GM12878 (cell line): Measurements from ENCODE around the gene PRDX1. TPM values are rescaled to one million over a fixed set of nuclear protein-coding genes. Genes with fewer than 3 reads are reported as not detected.
A peak's percentile ranks its signal among the peaks of the same experiment; 100 is the strongest.

Experiments used
- ATF3 ChIP-seq: IDR thresholded peaks from 2 replicates; pipeline ENCODE4 v1.6.1; 2011; ENCODE audit warnings: low read depth, mild to moderate bottlenecking, low read length, moderate library complexity, borderline replicate concordance; ENCODE audit errors: extremely low read depth
- CBFB ChIP-seq: IDR thresholded peaks from 2 replicates; pipeline ENCODE4 v1.6.1; 2016; ENCODE audit warnings: antibody characterized with exemption, low read depth
- CHD1 ChIP-seq: IDR thresholded peaks from 2 replicates; pipeline ENCODE4 v1.6.1; 2012; ENCODE audit warnings: low read depth, low read length, improper control_type of control experiment
- ETV6 ChIP-seq, 2 experiments: fragments of 450-650 bp in 1 of 2; IDR thresholded peaks in 1 of 2; conservative IDR thresholded peaks in 1 of 2; 2 replicates each; pipeline ENCODE4 v1.6.1; 2014; ENCODE audit warnings: antibody characterized with exemption in 1 of 2, borderline replicate concordance in 1 of 2, low read depth in 1 of 2, mild to moderate bottlenecking in 1 of 2, moderate library complexity in 1 of 2
- FOXK2 ChIP-seq: fragments of 450-650 bp; IDR thresholded peaks from 2 replicates; pipeline ENCODE4 v1.6.1; 2017; ENCODE audit warnings: mild to moderate bottlenecking, moderate library complexity
- HDAC2 ChIP-seq: fragments of 200-600 bp; sonication (generic); IDR thresholded peaks from 2 replicates; pipeline ENCODE4 v1.6.1; 2017
- HSF1 ChIP-seq: fragments of 150-350 bp; IDR thresholded peaks from 2 replicates; pipeline ENCODE4 v1.6.1; 2014; ENCODE audit warnings: mild to moderate bottlenecking, low read depth, low read length
- IKZF2 ChIP-seq, 2 experiments: fragments of 450-650 bp; IDR thresholded peaks; 2 replicates each; pipeline ENCODE4 v1.6.1; 2017; ENCODE audit warnings: mild to moderate bottlenecking in 2 of 2, moderate library complexity in 2 of 2
- IRF3 ChIP-seq: fragments of 450-650 bp; IDR thresholded peaks from 2 replicates; pipeline ENCODE4 v1.6.1; 2014; ENCODE audit warnings: mild to moderate bottlenecking
- NFYB ChIP-seq: IDR thresholded peaks from 2 replicates; pipeline ENCODE4 v1.6.1; 2011; ENCODE audit warnings: low read depth, mild to moderate bottlenecking, low read length, improper control_type of control experiment, moderate library complexity; ENCODE audit not compliant: insufficient read depth
- NR2F1 ChIP-seq: fragments of 450-650 bp; conservative IDR thresholded peaks from 2 replicates; pipeline ENCODE4 v1.6.1; 2017; ENCODE audit warnings: mild to moderate bottlenecking
- PBX3 ChIP-seq: IDR thresholded peaks from 2 replicates; pipeline ENCODE4 v1.6.1; 2011; ENCODE audit warnings: mild to moderate bottlenecking, low read depth, low read length, moderate library complexity; ENCODE audit not compliant: insufficient replicate concordance
- RAD51 ChIP-seq: fragments of 450-650 bp; IDR thresholded peaks from 2 replicates; pipeline ENCODE4 v1.6.1; 2016; ENCODE audit warnings: moderate library complexity, mild to moderate bottlenecking, inconsistent platforms
- RELB ChIP-seq: fragments of 450-650 bp; IDR thresholded peaks from 2 replicates; pipeline ENCODE4 v1.6.1; 2017; ENCODE audit warnings: low read depth, mild to moderate bottlenecking, moderate library complexity
- SMAD5 ChIP-seq: IDR thresholded peaks from 2 replicates; pipeline ENCODE4 v1.6.1; 2016; ENCODE audit warnings: antibody characterized with exemption, low read depth
- USF1 ChIP-seq: IDR thresholded peaks from 2 replicates; pipeline ENCODE4 v1.6.1; 2011; ENCODE audit warnings: borderline replicate concordance, low read depth, mild to moderate bottlenecking, moderate library complexity, mixed read lengths, low read length; ENCODE audit not compliant: insufficient read depth; ENCODE audit errors: extremely low read length
- ZNF687 ChIP-seq: fragments of 450-650 bp; IDR thresholded peaks from 2 replicates; pipeline ENCODE4 v1.6.1; 2017; ENCODE audit warnings: mild to moderate bottlenecking, moderate library complexity
- polyA plus RNA-seq, 11 experiments: library from polyadenylated mRNA; depleted of rRNA in 4 of 11; unstranded in 6 of 11; stranded (reverse) in 5 of 11; fragments of >200 nt; fragmentation: Nextera tagmentation in 4 of 11; fragmentation: Illumina TruSeq in 1 of 11; extraction: Ambion mirVana in 4 of 11; extraction: Trizol in 1 of 11; gene quantifications; 1 replicate in 1 of 11; 2 replicates in 10 of 11; pipeline versions ENCODE4 v1.2.1 to v1.2.3, GENCODE V29; 2011 to 2016; ENCODE audit warnings: inconsistent platforms in 2 of 11, missing spikeins in 2 of 11, low read depth in 1 of 11
- total RNA-seq, 4 experiments: library from RNA; depleted of rRNA in 3 of 4; stranded (reverse); fragments of >200 nt in 3 of 4; fragmentation: Illumina TruSeq in 1 of 4; extraction: Trizol in 1 of 4; gene quantifications; 2 replicates each; pipeline versions ENCODE4 v1.2.1 to v1.2.3, GENCODE V29; 2013 to 2021

Gene PRDX1
- total and polyA plus RNA-seq, 10 of the 15 experiments (the other 5 are each of a cell fraction or from before 2014, with no cell fraction given): 659 to 1,775 (median 811) TPM

GRCh38 chr1:45521413-45522323 lies at the start of gene PRDX1 (continued):
- TF ChIP-seq ATF3: no peak
- peak; percentile 62 for TF ChIP-seq RELB
- TF ChIP-seq USF1: no peak
- TF ChIP-seq CHD1: no peak; the same call in 1 of the 2 replicates
- TF ChIP-seq HDAC2: no peak
- TF ChIP-seq NR2F1: peak; percentile 50
- TF ChIP-seq IRF3: no peak
- peak; percentile 3 for TF ChIP-seq PBX3
- peak; percentile 100 for TF ChIP-seq CBFB
- TF ChIP-seq RAD51: no peak
- peak; percentile 88 for TF ChIP-seq HSF1
- TF ChIP-seq ZNF687: peak; percentile 94
- TF ChIP-seq NFYB: no peak
- TF ChIP-seq SMAD5: peak; percentile 99
- no peak for TF ChIP-seq FOXK2
- TF ChIP-seq IKZF2 (IDR thresholded peaks at IDR 0.05): peak; percentile 64 to 66; a peak in 3 of 4 replicates
- TF ChIP-seq ETV6 (conservative IDR thresholded peaks at IDR 0.05 in 1 of 2, IDR thresholded peaks at IDR 0.05 in 1 of 2; ENCODE audit: borderline replicate concordance in 1 of 2, low read depth in 1 of 2): peak in 1 of 2 experiments; percentile 60; a peak in 2 of 4 replicates
